T-helper 1 cell (primary cell): ENCODE data around the gene FAM168A.
"Not testable (repeated sequence)": the region's sequence is repeated elsewhere in the genome, so short reads cannot be mapped to it uniquely, and the experiment has no call there.

Experiments
- DNase-seq, 5 donors: peaks; one replicate each; pipeline ENCODE4 v3.0.0-alpha.2; 2012 to 2020

Gene FAM168A

DNA sequence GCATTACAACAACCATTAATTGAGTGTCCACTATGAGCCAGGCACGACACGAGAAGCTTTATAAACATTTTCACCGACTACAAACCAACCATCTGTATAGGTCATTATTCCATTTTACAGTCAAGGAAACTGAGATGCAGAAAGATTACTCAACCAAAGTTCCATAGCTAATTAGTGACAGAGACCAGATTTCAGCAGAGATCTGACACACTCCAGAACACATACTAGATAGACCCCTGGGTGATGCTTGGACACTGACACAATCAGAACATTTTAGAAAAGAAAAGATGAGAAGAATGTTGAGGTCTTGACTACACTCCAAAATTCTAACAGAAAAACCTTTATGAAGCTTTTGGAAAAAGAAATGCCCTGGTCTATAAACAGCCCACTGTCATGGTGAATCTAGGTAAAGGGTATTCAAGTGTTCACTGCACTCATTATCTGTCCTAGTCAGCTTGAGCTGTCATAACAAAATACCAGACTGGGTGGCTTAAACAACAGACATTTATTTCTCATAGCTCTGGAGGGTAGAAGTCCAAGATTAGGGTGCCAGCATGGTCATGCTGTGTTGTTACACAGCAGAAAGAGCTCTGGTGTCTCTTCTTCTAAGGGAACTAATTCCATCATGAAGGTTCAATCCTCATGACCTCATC, 132.8 kb downstream of the FAM168A start:
- DNase-seq: no peak

DNA sequence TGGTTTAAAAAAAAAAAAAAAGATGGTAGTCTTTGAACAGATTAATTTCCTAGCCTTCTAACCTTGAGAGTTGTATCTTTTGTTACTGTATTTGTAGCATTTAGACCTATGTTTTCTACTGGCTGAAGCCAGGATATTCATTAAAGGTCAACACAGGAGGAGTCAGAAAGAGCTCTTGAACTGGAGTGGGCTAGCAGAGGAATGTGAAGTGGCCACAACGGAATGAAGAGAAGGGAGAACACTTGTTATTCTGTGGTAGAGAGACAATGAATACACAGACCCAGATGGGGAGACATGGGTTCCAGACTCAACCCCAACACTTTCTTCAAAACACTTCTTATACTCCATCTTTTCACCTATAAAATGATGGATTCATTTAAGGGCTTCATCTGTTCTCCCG, 133.6 kb downstream of the FAM168A start:
- DNase-seq: no peak

DNA sequence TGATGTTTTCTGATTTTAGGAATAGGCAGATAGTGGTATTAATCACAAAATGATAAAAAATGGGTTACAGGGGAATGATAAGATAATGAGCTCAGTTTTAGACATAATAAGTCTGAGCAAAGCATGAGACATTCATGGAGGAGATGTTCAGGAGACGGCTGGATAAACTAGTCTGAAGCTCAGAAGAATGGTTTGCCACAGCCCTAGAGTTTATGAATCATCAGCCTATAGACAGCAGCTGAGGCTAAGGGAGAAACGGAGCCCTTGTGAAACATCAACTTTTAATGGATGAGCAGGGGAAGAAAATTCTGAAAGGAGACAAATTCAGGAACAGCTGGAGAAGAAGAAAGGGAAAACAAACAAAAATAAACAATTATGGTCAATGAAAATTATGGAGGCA, 134.6 kb downstream of the FAM168A start:
- DNase-seq: no peak

DNA sequence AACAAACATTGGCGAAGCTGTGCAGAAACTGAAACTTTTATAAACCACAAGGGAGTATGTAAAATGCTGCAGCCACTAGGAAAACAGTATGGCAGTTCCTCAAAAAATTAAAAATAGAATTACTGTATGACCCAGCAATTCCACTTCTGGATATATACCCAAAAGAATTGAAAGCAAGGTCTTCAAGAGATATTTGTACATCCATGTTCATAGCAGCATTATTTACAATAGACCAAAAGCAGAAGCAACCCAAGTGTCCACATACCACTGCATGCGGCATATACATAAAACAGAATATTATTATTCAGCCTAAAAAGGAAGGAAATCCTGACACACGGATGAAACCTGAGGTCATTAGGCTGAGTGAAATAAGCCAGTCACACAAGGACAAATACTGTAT, 135.9 kb downstream of the FAM168A start:
- no peak for DNase-seq

DNA sequence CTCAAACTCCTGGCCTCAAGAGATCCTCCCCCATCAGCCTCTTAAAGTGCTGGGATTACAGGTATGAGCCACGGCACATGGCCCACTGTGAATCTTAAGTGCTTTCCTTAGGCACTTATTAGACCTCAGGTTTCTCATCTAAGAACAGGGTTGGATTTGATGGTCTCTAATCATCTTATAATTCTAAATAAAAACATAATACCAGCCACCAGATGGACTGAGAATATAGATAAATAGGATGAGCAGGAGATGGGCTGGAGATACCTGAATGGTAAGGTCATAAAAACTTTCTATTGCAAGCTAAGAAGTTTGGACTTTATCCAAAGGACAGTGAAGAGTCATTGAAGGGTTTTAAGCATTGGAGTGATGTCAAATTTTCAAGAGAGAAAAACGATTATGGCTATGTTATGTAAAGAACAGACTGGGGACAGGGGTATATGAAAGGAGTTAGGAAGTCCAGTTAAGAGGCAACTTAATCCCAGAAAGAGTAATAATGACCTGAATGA, 136.5 kb downstream of the FAM168A start:
- no peak for DNase-seq

DNA sequence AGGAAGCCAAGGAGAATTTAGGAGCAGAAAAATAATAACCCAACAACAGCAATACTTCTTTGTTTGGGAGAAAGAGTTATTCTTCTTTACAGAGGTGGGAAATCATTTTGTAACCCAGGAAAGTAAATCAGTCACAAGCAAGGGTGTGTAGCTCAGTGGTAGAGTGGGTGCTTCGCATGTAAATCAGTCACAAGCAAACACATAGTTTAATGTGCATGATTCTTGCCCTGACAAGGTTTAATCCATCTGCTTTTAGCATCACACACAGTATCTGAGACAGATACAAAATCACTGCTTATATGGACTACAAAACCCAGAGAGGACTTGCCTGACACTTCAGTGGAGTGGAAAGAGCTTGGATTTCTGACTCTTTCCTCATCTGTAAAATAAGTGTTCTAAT, 139.7 kb downstream of the FAM168A start:
- no peak for DNase-seq

DNA sequence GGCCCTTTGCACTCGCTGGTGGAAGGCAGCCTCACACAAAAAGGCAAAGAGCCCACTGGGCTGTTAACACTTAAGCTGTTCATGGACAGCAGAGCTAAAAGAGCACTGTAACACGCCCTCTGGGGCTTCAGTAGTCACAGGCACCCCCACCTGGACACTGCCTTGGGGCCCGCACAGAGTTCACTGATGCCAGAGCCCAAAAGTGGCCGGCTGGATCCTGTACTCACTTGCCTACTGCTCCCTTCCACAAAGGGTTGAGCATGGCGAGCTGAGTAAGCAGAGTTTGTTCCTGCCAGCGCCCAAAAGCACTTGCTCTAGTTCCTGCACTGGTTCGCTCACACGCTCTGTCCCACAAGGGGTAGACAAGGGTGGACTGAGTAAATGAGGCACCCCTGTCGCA, 142.9 kb downstream of the FAM168A start:
- DNase-seq: no peak

DNA sequence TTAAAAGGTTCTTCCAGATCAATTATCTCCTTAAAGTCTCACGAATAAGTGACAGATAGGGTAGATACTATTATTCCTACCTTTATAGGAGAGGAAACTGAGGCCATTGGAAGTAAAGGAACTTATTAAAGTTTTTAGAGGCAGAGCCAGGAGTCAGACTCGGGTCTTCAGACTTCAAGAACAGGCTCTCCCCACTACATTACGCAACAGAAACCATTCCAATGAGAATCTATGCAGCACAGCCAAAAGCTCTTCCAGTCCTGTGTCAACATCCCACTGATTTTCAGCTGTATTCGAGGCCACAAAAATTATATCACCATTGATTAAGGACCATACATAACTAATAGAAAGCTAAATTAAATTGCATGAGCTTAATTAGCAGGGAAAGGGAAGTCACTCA, 144.3 kb downstream of the FAM168A start:
- no peak for DNase-seq

DNA sequence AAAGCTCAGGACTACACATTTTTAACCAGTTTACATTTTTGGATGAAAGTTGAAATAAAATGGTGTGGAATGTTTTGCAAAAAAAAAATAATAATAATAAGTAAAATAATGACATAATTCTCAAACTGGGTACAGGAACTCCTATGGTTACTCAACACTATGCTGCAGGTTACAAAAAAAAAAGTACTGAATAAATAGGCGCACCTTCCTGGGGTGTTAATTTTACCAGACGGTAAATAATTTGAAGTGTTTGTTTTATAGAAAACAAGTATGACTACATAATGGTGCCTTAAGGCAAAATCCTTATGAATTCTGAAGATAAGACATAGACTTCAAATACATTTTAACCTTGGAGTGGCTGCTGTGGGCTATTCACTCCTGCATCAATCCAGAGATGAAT, 145.2 kb downstream of the FAM168A start:
- no peak for DNase-seq

DNA sequence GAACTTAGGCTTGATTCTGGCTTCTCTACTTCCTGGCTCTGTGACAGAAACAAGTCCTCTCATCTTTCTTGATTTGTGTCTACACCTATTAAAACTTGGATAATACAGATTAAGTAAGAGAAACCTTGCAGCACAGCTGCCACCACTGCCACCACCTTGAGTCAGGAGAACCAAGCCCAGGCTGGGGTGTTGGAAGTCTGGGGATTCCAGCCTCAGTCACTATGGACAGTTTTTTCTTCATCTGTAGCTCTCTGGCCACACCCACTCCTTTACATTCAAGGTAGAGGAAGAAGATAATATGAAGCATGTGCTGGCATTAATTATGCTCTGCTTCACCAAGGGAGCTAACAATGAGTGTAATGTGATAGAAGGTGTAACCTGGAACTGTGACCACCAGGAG, 146.0 kb downstream of the FAM168A start:
- DNase-seq: no peak

DNA sequence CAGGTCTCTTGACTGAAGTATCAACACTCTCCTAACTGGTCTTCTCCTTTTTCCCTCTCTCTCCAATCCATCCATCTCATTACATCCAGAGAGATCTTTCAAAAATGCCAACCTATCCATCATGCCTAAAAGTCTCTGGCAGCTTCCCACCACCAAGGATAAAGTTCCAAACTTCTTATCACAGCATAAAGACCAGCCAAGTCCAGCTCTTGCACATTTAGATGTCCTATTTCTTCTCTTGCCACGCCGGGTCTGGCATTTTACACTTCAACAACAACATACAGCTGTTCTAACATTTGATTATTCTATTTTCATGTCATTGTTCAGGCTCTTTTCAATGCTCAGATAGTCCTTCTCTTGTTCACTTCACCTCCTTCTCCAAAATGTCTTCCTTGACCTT, 151.1 kb downstream of the FAM168A start:
- no peak for DNase-seq

DNA sequence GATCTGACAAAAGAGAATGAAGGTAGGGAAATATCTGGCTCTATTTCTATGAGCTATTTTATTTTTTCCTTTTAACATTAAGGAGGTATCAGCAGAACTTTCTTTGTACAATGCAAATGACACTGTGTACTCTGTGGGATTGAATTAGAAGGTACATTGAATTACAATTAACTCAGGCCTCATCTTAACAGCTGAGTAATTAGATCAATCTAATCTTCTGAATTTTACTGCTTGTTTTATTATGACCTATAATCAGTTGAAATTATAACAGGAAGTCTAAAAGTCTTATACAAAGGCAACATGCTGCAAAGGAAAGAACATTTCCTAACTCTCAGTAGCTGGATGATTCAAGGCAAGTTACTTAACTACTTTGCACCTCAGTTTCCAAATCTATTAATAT, 151.9 kb downstream of the FAM168A start:
- no peak for DNase-seq

DNA sequence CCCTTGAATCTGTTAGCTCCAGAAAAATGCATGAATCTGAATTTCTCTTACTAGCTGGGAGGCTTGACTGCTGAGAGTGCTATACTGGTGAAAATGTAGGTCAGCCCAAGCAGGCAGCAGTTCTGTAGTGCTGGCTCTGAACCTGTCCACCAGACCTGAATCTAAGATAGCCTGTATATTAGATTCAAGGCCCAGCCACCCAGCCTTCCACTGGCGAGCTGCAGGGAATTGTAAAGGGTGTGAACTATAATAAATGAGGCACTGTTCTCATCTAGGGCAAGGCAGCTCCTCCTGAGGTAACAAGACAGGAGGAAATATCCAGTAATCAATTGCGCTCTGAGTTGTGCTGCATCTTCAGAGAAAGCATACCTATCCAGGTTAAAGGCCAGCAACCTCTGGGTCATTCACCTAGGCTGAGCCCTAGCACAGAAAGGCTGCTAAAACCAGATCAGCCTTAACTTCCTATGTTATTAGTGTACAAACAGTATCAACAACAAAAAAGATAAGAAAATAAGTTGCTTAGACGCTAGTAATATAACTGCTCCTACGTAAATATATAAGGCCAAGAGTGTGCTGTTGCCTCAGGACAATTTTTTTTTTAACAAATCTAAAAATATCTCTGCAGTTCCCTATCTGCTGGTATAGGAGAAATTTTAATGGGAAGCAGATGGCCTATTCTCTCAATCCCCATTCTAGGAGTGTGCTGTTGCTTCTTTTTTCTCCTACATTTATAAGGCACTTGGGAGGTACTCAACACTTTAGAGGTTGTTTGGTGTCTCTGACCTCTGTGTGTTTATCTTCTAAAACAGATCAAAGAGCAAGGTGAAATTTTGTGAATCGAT, 158.7 kb downstream of the FAM168A start:
- DNase-seq: no peak

DNA sequence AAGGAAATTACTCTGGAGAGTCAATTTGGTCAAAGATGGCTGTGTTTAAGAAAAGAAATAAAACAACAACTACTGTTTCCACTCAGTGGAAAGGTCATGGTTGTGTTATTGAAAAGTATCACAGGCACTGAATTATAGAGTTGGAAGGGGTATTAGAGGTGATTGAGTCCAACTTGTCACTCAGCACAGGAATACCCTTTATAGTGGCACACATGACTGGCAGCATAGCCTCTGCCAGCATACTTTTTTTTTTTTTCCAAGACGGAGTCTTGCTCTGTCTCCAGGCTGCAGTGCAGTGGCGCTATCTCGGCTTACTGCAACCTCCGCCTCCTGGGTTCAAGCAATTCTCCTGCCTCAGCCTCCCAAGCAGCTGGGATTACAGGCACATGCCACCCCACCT, 161.1 kb downstream of the FAM168A start:
- DNase-seq: not testable (repeated sequence)

DNA sequence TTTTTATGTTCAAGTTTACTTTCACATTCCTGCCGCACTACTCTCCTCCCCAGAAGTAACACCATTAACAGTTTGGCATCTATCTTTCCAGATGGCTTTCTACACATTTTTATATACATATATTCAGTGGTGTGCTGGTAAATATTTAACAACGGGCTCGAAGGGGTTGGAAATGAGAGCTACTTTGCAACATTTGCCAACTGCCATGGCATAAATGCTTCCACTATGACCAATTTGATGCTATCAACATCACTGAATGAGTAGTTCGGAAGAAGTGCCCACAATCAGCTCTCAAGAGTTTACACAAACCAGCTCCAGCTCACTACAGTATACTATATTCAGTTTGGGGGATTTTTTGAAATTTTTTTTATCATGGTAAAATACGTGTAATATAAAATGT, 166.5 kb downstream of the FAM168A start:
- peak in 1 of 5 donors; percentile 19 for DNase-seq

DNA sequence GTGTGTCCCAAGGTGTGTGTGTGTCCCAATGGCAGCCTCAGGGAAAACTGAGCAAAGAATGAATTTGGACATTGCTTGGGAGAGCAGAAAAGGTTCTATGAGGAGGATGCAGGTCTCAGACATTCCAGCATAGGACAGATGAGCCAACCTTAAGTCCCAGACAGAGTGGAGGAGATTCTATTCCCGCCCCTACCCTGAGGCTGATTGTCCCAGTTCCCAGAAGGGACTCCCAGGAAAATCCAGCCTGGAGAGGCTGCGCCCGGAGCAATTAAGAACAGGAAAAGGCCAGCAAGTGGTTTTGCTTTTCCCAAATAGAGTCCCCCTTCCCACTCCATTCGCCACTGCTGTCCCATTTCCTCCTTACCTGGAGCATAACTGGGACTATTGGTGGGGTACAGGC, 167.6 kb downstream of the FAM168A start:
- no peak for DNase-seq

DNA sequence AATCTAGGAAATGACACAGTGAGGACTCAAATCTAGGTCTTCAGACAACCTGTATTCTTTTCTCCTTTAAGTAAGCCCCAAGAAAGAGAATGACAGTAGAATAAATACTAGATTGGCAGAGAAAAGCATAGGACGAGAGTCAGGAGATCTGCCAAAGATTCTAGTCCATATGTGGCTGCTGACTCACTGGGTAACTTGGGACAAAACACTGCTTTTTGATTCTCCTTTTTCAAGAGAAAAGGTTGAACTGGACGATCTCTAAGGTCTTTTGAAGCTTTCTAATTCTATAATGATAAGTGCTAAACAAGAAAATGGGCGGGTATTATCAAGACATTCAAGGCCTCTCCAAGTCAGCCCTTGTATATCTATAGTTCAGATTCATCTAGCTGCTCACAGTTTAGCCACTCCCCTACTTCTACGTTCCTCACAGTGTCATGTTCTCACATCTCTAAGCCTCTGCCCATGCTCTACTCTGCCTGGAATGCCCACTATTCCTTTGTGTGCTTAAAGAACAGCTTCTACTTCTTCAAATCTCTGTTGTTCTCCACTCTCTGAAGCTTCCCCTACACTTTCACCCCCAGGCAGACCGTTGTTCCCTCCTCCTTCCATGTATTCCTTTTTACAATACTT, 168.7 kb downstream of the FAM168A start:
- no peak for DNase-seq

DNA sequence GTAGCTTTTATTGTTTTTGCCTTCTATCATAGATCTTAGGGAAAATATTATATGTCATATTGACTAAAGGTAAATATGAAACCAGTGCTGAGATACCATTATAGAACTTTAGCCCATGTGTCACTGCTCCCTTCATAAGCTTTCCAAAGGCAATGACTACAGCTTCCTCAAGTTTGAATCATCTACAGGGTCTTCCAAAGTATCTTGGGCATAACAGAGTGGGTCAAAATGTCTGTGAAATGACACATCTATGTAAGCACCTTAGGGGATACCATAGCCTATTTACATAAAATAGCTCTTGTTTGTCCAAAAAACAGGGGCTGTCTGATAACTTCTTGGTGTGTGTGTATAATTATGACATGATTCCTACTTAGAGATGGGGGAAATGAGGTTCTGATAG, 169.2 kb downstream of the FAM168A start:
- DNase-seq: no peak

DNA sequence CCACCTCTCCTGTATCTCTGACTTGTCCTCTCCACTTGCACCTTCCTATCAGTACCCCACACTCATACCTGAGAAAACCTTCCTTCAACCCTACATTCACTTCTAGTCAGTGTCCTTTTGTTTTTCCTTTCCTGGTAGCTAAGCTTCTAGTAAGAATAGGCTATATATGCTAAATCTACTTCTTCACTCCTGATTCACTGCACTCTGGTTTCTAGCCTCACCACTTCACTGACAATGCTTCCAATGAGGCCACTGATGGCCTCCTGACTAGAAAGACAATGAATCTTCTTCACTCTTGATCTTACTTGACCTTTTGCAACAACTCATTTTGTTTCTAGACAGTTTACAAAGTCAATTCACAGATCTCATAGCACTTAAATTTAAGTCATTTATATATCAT, 169.7 kb downstream of the FAM168A start:
- DNase-seq: no peak

DNA sequence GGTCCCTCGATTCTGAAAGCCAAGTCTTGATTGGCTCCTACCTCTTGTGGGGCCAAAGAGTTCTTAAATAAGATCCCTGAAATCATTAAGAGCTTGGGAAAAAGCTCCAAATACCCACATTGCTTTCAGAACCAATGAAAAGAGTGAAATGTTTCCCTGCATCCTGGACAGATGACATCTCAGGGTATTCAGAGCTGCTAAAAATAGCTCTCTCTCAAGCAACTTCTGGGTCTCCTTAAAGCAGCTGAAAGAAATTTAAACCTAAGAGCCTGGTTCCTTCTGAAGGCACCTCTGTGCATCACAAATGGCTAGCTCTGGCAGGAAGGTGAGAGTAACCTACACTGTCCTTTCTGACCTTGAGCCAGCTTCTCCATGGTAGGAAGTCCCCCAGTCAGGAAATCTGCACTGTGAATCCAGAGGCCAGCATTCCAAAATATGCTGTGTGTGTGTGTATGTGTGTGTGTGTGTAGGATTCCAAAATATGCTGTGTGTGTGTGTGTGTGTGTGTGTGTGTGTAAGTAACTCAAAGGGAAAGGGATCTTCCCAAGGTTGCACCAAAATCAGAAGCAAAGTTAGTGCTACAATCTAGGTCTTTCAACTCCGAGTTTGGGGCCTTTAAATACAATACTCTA, 171.6 kb downstream of the FAM168A start:
- DNase-seq: no peak

DNA sequence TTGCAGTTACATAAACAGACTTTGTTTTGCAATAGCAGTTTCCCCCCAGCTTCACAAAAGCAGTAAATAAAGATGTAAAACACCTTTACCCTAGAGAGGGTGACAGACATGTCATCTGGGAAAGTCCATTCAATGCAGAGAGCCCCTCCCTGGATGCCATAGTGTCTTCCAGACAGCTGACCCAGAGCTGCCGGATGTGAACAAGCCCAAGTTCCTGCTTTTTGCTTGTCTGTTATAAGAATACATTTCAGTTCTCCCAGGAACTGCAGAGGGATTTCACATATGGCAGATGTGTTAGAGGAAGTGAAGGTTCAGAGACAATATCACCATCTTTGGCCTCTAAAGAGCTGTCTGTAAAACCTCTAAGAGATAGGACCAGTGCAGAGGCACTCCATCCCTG, 172.8 kb downstream of the FAM168A start:
- no peak for DNase-seq

DNA sequence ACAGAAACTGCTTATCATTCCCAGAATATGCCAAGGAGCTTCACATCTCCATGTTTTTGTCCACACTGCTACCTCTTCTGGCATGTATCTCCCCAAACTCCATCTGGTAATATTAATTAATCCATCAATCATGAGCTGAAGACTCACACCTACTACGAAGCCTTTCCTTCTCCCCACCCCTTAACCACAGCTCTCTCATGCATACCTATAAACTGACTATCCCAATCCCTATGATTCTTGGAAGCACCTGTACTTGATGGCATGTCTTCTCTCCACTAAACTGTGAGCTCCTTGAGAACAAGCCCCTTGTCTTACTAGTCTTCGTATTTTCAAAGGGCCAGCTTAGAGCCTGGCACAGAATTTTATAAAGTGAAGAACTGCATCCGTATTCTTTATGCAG, 174.4 kb downstream of the FAM168A start:
- no peak for DNase-seq

DNA sequence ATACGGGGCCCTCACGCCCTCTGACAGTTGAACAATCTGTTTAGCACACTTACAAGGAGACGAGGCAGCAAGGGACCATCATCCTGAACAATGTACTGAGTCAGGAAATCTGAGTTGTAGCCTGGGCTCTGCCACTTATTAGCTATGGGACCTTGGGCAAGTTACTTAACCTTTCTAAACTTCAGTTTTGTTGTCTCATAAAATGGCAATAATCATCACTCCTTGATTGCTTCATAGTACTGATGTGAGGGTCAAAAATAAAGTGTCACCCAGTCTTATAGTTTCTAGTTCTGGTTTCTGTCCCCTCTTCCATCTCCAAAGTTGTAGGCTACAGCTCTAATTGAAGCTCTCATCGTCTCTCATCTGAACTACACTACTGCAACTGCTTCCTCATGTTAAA, 175.0 kb downstream of the FAM168A start:
- DNase-seq: no peak
